ENCODE results near the gene DDIT4. TPM values are rescaled to one million over a fixed set of nuclear protein-coding genes. Genes with fewer than 3 reads are reported as not detected.

Gene DDIT4
- total and polyA plus RNA-seq, 5 experiments from 2014 or later: 23.8 to 190 (median 68.0) TPM

DNA sequence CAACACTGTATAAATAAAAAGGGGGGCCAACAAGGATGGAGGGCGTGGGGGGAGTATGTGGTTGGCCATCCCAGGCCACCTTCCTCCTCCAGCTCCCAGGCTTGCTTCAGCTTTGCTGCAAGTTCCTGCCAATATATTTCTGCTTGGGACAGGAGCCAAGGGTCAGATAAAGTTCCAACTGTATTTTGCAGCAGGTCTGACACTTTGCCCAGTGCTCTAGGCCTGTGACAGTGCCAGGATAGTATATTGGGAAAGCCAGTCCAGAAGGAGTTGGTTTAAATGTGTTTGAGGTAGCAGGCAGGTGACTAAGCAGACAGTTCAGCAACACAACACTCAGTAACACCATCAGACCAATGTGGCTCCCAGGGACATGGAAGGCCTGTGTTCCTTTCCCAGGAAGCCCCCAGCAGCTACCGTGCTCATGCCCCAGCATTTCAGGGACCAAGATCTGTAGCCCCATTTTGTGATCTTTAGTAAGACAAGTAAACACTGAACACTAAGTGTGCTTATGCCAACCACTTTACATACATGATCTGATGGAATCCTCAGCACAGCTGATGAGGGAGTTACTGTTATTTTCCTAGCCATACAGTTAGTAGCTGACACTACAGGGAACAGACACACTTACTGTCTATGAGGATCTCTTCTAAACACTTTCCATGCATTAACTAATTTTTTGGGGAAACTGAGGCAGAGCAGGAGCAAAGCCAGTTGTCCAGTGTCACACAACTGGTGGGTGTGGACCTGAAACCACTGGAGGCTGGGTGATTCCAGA lies 42.1 kb downstream of the DDIT4 start:
- no peak for DNase-seq
- POLR2A ChIA-PET: interaction anchor here (1.0 to 14.0 kb wide), 7 partner anchors 14 to 100 kb away, joined by 3 to 292 read pairs (median 9); partner anchors contain the start of genes ANAPC16, ASCC1 and DDIT4
- no peaks in the 10 kb centered on the region for H3K9me3 Mint-ChIP-seq
- H3K4me3 Mint-ChIP-seq: peak overlapping the region in 9 of 10 donors; percentile 9 to 77 (median 61)
- H3K36me3 Mint-ChIP-seq: no peaks in the 10 kb centered on the region
- peaks cover 34 to 74% (median 64%) of the 10 kb centered on the region in 4 donors for H3K4me1 Mint-ChIP-seq
- peak overlapping the region; percentile 68 to 97 (median 92) for H3K27ac Mint-ChIP-seq
- H3K27me3 Mint-ChIP-seq: no peaks in the 10 kb centered on the region
- ATAC-seq: no peak

DNA sequence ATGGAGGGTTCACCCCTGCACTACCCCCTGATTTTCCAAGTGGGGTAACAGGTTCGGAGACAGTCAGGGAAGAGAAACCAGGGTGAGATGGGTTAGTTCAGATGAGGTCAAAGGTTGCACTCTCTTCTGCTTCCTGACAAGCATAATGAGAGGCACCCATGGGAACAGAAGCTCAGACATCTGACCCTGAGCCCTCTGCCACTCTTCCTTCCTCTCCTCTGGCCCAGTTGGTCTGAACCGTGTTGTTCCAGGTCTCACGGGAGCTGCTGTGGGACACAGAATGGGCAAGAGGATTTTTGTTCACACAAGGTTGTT lies 42.6 kb downstream of the DDIT4 start:
- peak overlapping the region in 9 of 10 donors; percentile 9 to 77 (median 61) for H3K4me3 Mint-ChIP-seq
- no peaks in the 10 kb centered on the region for H3K9me3 Mint-ChIP-seq
- DNase-seq (no peak), ATAC-seq (no peak)
- no peaks in the 10 kb centered on the region for H3K27me3 Mint-ChIP-seq
- peaks cover 34 to 76% (median 65%) of the 10 kb centered on the region in 4 donors for H3K4me1 Mint-ChIP-seq
- H3K36me3 Mint-ChIP-seq: no peaks in the 10 kb centered on the region
- peak overlapping the region; percentile 68 to 97 (median 92) for H3K27ac Mint-ChIP-seq
- POLR2A ChIA-PET: interaction anchor here (1.2 to 14.0 kb wide), 6 partner anchors 14 to 100 kb away, joined by 5 to 292 read pairs (median 12); partner anchors contain the start of genes ANAPC16, ASCC1 and DDIT4

GRCh38 chr10:72316748-72317435 lies 43.2 kb downstream of the DDIT4 start:
- no peak for ATAC-seq
- DNase-seq: peak in 9 of 10 donors; percentile 39 to 87 (median 60)

GRCh38 chr10:72318418-72319262 lies 44.9 kb downstream of the DDIT4 start:
- POLR2A ChIA-PET: interaction anchor here (0.6 to 14.0 kb wide), 14 partner anchors 8 to 233 kb away, joined by 3 to 292 read pairs (median 6); partner anchors contain the start of genes ANAPC16, ASCC1, DDIT4 and SPOCK2

More at GRCh38 chr10:72316748-72317435, 43.2 kb downstream of the DDIT4 start:
- Mint-ChIP-seq H3K4me1 (peaks cover 32 to 78% (median 67%) of the 10 kb centered on the region in 4 donors), H3K36me3 (no peaks in the 10 kb centered on the region), H3K27me3 (no peaks in the 10 kb centered on the region), H3K9me3 (no peaks in the 10 kb centered on the region), H3K4me3 (peak overlapping the region in 9 of 10 donors; percentile 46 to 86 (median 73)), H3K27ac (peak overlapping the region; percentile 89 to 97 (median 94))
- POLR2A ChIA-PET: interaction anchor here (1.2 to 14.0 kb wide), 6 partner anchors 14 to 101 kb away, joined by 5 to 292 read pairs (median 12); partner anchors contain the start of genes ANAPC16, ASCC1 and DDIT4

GRCh38 chr10:72319416-72320254 lies 45.9 kb downstream of the DDIT4 start:
- DNase-seq: peak; percentile 78 to 93 (median 88)
- Mint-ChIP-seq H3K4me3 (peak overlapping the region; percentile 67 to 85 (median 82)), H3K9me3 (no peaks in the 10 kb centered on the region), H3K4me1 (peaks cover 46 to 90% (median 88%) of the 10 kb centered on the region in 4 donors), H3K27me3 (no peaks in the 10 kb centered on the region), H3K36me3 (no peaks in the 10 kb centered on the region), H3K27ac (peak overlapping the region; percentile 90 to 99 (median 98))
- ATAC-seq: peak; percentile 71 to 82
- POLR2A ChIA-PET: interaction anchor here (0.6 to 14.0 kb wide), 18 partner anchors 9 to 234 kb away, joined by 3 to 292 read pairs (median 4); partner anchors contain the start of genes ANAPC16, ASCC1, DDIT4 and SPOCK2

More at GRCh38 chr10:72318418-72319262, 44.9 kb downstream of the DDIT4 start:
- peak overlapping the region; percentile 89 to 97 (median 94) for H3K27ac Mint-ChIP-seq
- H3K9me3 Mint-ChIP-seq: no peaks in the 10 kb centered on the region
- peak overlapping the region; percentile 65 to 85 (median 74) for H3K4me3 Mint-ChIP-seq
- ATAC-seq: no peak
- H3K36me3 Mint-ChIP-seq: no peaks in the 10 kb centered on the region
- H3K4me1 Mint-ChIP-seq: peaks cover 41 to 87% (median 81%) of the 10 kb centered on the region in 4 donors
- H3K27me3 Mint-ChIP-seq: no peaks in the 10 kb centered on the region
- no peak for DNase-seq

DNA sequence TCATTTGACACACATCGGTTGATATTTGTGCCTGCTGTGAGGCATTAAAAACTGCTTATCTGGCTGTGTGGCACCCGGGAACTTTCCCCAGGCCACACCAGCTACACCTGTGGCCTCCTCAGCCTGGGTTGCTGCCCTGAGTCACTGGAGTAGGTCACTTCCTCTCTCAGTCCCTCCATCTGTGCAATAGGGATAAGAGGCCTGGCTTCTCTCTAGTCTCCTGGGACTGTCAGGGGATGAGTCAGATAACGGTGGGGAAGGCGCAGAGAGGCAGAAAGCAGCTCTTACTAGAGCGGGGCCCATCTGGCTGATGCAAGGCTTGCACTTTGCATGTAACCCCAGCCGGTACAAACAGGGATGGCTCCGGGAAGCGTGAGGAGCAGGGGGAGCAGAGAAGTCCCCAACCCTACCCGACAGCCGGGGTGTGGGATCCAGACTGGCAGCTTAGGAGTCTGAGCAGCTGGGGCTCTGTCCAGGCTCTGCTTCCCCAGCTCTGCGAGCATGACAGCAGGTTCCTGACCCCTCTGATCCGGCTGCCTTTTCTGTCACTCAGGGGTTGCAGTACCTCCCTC lies 47.0 kb downstream of the DDIT4 start:
- no peaks in the 10 kb centered on the region for H3K27me3 Mint-ChIP-seq
- DNase-seq (peak in 4 of 10 donors; percentile 42 to 75 (median 54)), ATAC-seq (peak in 1 of 2 donors; percentile 19)
- no peaks in the 10 kb centered on the region for H3K36me3 Mint-ChIP-seq
- H3K27ac Mint-ChIP-seq: peak overlapping the region; percentile 87 to 99 (median 98)
- peak overlapping the region; percentile 62 to 85 (median 78) for H3K4me3 Mint-ChIP-seq
- H3K4me1 Mint-ChIP-seq: peaks cover 41 to 86% (median 82%) of the 10 kb centered on the region in 4 donors
- no peaks in the 10 kb centered on the region for H3K9me3 Mint-ChIP-seq
- POLR2A ChIA-PET: interaction anchor here (0.6 to 14.0 kb wide), 21 partner anchors 9 to 1490 kb away, joined by 3 to 292 read pairs (median 6); partner anchors contain the start of genes ANAPC16, ASCC1, DDIT4 and SPOCK2

DNA sequence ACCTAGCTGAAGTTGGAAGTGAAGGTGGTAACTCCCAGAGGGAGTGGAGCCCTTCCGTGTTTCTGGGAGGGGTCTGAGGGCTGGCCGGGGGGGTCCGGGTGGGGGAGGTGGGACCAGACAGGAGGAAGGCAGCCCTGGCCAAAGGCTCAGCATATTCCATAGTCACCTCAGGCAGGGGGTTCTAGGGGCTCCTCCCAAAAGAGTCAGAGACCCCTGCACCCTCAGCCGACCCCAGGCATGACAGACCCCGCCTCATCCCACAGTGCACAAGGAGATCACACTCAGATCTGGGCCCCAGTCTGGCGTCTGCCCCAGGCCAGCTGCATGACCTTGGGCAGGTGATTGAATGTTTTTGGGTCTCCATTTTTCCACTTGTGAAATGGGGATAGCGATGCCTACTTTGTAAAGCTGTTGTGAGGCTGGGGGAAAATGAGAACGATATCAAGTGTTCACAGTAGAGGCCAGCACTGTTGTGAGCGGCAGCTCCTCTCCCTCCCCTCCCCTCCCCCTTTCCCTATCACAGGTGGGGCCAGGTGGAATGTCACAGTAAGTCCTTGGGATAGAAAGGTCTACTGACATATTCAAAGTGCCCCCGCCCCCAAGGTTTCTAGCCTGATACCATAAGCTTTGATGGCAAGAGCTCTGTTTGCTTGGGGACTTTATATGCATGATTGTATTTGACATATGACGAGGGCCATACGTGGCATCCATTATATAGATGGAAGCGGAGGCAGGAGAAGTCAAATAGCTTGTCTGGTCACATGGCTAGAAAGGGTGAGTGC lies 47.7 kb downstream of the DDIT4 start:
- ATAC-seq: no peak
- POLR2A ChIA-PET: interaction anchor here (0.7 to 14.0 kb wide), 21 partner anchors 10 to 263 kb away, joined by 3 to 292 read pairs (median 6); partner anchors contain the start of genes ANAPC16, ASCC1, DDIT4 and SPOCK2
- H3K9me3 Mint-ChIP-seq: no peaks in the 10 kb centered on the region
- H3K36me3 Mint-ChIP-seq: peaks cover 0 to under 1% (median 0%) of the 10 kb centered on the region in 3 donors
- no peaks in the 10 kb centered on the region for H3K27me3 Mint-ChIP-seq
- peak overlapping the region in 7 of 10 donors; percentile 46 to 82 (median 63) for H3K4me3 Mint-ChIP-seq
- peaks cover 37 to 83% (median 78%) of the 10 kb centered on the region in 4 donors for H3K4me1 Mint-ChIP-seq
- H3K27ac Mint-ChIP-seq: peak overlapping the region; percentile 90 to 99 (median 98)
- DNase-seq: no peak

DNA sequence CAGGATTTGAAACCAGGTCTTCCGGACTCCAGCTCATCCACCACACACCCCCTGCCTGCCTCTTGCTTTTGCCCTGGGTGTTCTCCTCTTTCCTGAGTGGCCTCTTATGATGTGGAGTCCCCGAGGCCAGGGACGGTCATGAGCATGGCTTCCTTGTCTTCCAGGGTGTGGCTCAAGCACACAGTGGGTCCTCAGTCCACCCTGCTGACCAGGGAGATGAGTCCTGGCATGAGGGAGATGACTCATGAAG lies 48.2 kb downstream of the DDIT4 start:
- peak overlapping the region; percentile 87 to 98 (median 94) for H3K27ac Mint-ChIP-seq
- DNase-seq: no peak
- no peaks in the 10 kb centered on the region for H3K9me3 Mint-ChIP-seq
- H3K27me3 Mint-ChIP-seq: no peaks in the 10 kb centered on the region
- no peak for ATAC-seq
- H3K36me3 Mint-ChIP-seq: peaks cover 0 to 4% (median 0%) of the 10 kb centered on the region in 3 donors
- H3K4me1 Mint-ChIP-seq: peaks cover 41 to 83% (median 79%) of the 10 kb centered on the region in 4 donors
- H3K4me3 Mint-ChIP-seq: peak overlapping the region in 8 of 10 donors; percentile 46 to 74 (median 63)
- POLR2A ChIA-PET: interaction anchor here (0.7 to 14.0 kb wide), 16 partner anchors 10 to 264 kb away, joined by 3 to 292 read pairs (median 7); partner anchors contain the start of genes ANAPC16, ASCC1, DDIT4 and SPOCK2

GRCh38 chr10:72322280-72323058 lies 48.7 kb downstream of the DDIT4 start:
- Mint-ChIP-seq H3K36me3 (peaks cover 0 to 4% (median 0%) of the 10 kb centered on the region in 3 donors), H3K4me1 (peaks cover 38 to 82% (median 77%) of the 10 kb centered on the region in 4 donors), H3K9me3 (no peaks in the 10 kb centered on the region), H3K4me3 (peak overlapping the region in 8 of 10 donors; percentile 46 to 74 (median 63)), H3K27me3 (no peaks in the 10 kb centered on the region), H3K27ac (peak overlapping the region; percentile 87 to 98 (median 94))
- POLR2A ChIA-PET: interaction anchor here (0.7 to 14.0 kb wide), 15 partner anchors 9 to 264 kb away, joined by 3 to 292 read pairs (median 8); partner anchors contain the start of genes ANAPC16, ASCC1, DDIT4 and SPOCK2
- peak in 3 of 10 donors; percentile 47 to 83 (median 59) for DNase-seq
- peak; percentile 12 to 28 for ATAC-seq

Data from naive thymus-derived CD8-positive, alpha-beta T cell (primary cell).